Transverse colon (tissue), 4 donors: ENCODE data around the gene LSM10. TPM values are rescaled to one million over a fixed set of nuclear protein-coding genes. Genes with fewer than 3 reads are reported as not detected.

ENCODE experiments used
- DNase-seq: peaks from one replicate; pipeline ENCODE4 v3.0.0-alpha.2; 2019
- H3K27ac ChIP-seq, 4 donors: fragments of 200-600 bp; sonication (generic); 2 replicates each; pipeline ENCODE4 v1.5.1; 2016 to 2018; ENCODE audit warnings: inconsistent platforms in 4 of 4
- H3K27me3 ChIP-seq: fragments of 200-600 bp; sonication (generic); 2 replicates; pipeline ENCODE4 v1.5.1; 2017; ENCODE audit warnings: inconsistent platforms
- H3K36me3 ChIP-seq, 4 donors: fragments of 200-600 bp; sonication (generic); 2 replicates each; pipeline ENCODE4 v1.5.1; 2017 to 2019; ENCODE audit warnings: inconsistent platforms in 4 of 4
- H3K4me1 ChIP-seq, 4 donors: fragments of 200-600 bp; sonication (generic); 2 replicates each; pipeline ENCODE4 v1.5.1; 2017 to 2020; ENCODE audit warnings: inconsistent platforms in 4 of 4
- H3K4me3 ChIP-seq, 4 donors: fragments of 200-600 bp; sonication (generic); 1 replicate in 1 of 4; 2 replicates in 3 of 4; pipeline versions ENCODE4 v1.5.1 to v1.6.1; 2017 to 2019; ENCODE audit warnings: inconsistent platforms in 4 of 4
- H3K9me3 ChIP-seq, 2 donors: fragments of 200-600 bp; sonication (generic); 2 replicates each; pipeline ENCODE4 v1.5.1; 2017 to 2019; ENCODE audit warnings: inconsistent platforms in 2 of 2
- EP300 ChIP-seq: sonication (generic); formaldehyde crosslinking; IDR thresholded peaks from one replicate; pipeline ENCODE4 v1.6.1; 2017; ENCODE audit warnings: antibody characterized with exemption, low read depth
- POLR2A ChIP-seq: fragments of 450-650 bp; IDR thresholded peaks from one replicate; pipeline ENCODE4 v1.6.1; 2016; ENCODE audit warnings: antibody characterized with exemption, mild to moderate bottlenecking, moderate library complexity
- POLR2AphosphoS5 ChIP-seq, 3 donors: sonication (generic); formaldehyde crosslinking; IDR thresholded peaks; one replicate each; pipeline ENCODE4 v1.6.1; 2016; ENCODE audit warnings: antibody characterized with exemption in 3 of 3
- WGBS, 2 donors: methylation state at CpG; one replicate each; pipeline ENCODE4 v1.1.5; 2018; ENCODE audit warnings: low coverage in 1 of 2; 5-methylcytosine and 5-hydroxymethylcytosine counted together
- in situ Hi-C, 4 donors: fragments of 200-750 bp; cut with MboI; loops; one replicate each; pipeline versions ENCODE4 v1.15.0 to v1.15.1; 2017; ENCODE audit warnings: low sequenced_read_pairs in 3 of 4, low pct_ligation_motif_present in 1 of 4, low pct_unique_long_range_greater_than_20kb in 1 of 4
- intact Hi-C: fragments of 100-400 bp; cut with DNase I; formaldehyde crosslinking; loops from one replicate; pipeline ENCODE4 v1.15.1; 2023; ENCODE audit warnings: low total_unique reads
- total RNA-seq, 4 donors: library from RNA; depleted of rRNA; stranded (reverse); fragments of >200 nt; gene quantifications; one replicate each; pipeline ENCODE4 v1.1.0, GENCODE V29; 2016
- TF ChIP-seq, protein P1 (sequence below), 5 experiments: fragments of 200-600 bp in 3 of 5; fragments of 450-650 bp in 2 of 5; sonication (generic) in 3 of 5; IDR thresholded peaks; 1 replicate in 2 of 5; 2 replicates in 3 of 5; pipeline ENCODE4 v1.5.1; 2016 to 2017; ENCODE audit warnings: antibody characterized with exemption in 5 of 5, inconsistent platforms in 3 of 5, mild to moderate bottlenecking in 2 of 5, moderate library complexity in 1 of 5

The LSM10 gene
- total RNA-seq, 4 donors from 2014 or later: 25.4 to 59.8 (median 32.9) TPM; not detected in 1

DNA sequence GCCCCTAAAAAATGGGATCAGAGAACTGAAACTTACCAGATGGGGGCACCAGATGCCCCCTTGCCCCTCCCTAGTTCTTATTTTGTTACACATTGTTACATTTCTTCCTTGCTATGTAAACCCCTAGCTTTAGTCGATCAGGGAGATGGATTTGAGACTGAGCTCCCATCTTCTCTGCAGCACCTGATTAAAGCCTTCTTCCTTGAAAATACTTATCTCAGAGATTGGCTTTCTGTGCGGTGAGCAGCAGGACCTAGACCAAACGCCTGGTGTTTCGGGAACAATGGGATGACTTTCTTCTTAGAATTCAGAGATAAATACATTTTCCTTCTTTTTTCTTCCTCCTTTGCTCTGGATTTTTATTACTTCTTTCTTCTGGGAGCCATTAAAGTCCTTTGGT lies 16.7 kb upstream of the LSM10 start:
- DNase-seq: no peak
- no peak overlapping the region for H3K4me3 ChIP-seq
- intact Hi-C loops: no loop called here
- H3K27ac ChIP-seq: no peak overlapping the region
- 84% methylated on average over 4 of the region's 4 CpGs; no CpG with 5 or more reads in 1 of the 2 donors for WGBS, 2 donors
- H3K27me3 ChIP-seq: no peaks in the 10 kb centered on the region
- in situ Hi-C loops: loop anchor here in 2 of 4 donors (25.0 kb wide), 2 partner anchors 227 to 302 kb away; no protein-coding TSS in a partner anchor
- no peaks in the 10 kb centered on the region for H3K9me3 ChIP-seq
- peaks cover 0 to 5% (median 0%) of the 10 kb centered on the region in 4 donors for H3K4me1 ChIP-seq
- H3K36me3 ChIP-seq: no peaks in the 10 kb centered on the region
- TF ChIP-seq EP300 (no peak), POLR2AphosphoS5 (IDR thresholded peaks at IDR 0.05) (no peak), POLR2A (no peak)
- TF ChIP-seq, protein P1, sequence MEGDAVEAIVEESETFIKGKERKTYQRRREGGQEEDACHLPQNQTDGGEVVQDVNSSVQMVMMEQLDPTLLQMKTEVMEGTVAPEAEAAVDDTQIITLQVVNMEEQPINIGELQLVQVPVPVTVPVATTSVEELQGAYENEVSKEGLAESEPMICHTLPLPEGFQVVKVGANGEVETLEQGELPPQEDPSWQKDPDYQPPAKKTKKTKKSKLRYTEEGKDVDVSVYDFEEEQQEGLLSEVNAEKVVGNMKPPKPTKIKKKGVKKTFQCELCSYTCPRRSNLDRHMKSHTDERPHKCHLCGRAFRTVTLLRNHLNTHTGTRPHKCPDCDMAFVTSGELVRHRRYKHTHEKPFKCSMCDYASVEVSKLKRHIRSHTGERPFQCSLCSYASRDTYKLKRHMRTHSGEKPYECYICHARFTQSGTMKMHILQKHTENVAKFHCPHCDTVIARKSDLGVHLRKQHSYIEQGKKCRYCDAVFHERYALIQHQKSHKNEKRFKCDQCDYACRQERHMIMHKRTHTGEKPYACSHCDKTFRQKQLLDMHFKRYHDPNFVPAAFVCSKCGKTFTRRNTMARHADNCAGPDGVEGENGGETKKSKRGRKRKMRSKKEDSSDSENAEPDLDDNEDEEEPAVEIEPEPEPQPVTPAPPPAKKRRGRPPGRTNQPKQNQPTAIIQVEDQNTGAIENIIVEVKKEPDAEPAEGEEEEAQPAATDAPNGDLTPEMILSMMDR (IDR thresholded peaks at IDR 0.05): no peak

DNA sequence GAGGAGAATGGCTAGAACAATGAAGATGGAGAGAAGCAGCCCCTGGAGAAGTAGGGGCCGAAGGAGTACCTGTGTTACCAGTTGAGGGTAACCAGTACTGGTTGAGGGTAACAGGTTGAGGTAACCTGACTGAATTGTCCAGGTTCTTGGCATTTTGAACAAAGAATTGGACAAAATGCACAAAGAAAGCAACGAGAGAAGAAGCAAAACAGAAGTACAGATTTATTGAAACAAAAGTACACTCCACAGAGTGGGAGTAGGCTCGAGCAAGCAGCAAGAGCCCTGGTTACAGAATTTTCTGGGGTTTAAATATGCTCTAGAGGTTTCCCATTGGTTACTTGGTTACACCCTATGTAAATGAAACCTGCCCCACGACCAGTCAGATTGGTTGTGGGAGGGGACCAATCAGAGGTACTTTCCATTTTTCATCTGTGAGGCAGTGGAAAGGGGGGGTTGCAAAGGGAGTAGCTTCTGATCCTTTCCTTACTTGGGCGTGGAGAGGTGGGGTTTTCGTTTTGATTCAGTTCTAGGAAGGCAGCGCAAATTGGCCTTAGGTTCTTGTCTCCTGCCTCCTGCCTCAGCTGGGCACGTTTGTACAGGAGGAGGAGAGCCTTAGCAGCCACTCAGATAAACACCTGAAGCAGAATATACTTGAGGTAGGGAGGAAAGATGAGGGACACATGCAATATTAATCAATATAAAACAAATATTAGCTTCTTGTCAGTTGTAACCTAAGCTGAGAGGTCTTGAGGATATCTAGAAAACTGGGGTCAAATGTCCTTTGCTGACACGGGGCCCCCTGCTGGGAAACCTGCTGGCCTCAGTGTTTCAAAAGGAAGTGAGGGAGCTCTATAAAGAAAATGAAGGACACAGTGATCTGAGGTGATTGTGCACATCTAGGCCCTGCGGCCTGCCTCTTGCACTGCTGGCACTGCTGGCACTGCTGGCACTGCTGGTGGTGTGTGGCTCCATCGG lies 14.3 kb upstream of the LSM10 start:
- in situ Hi-C loops: loop anchor here in 2 of 4 donors (25.0 kb wide), 2 partner anchors 225 to 300 kb away; no protein-coding TSS in a partner anchor
- intact Hi-C loops: no loop called here
- H3K36me3 ChIP-seq: no peaks in the 10 kb centered on the region
- no peak overlapping the region for H3K4me3 ChIP-seq
- 27 to 64% methylated on average over 5 to 11 of the region's 11 CpGs for WGBS, 2 donors
- H3K27me3 ChIP-seq: no peaks in the 10 kb centered on the region
- no peak for TF ChIP-seq EP300
- TF ChIP-seq, protein P1 (IDR thresholded peaks at IDR 0.05): no peak
- TF ChIP-seq POLR2AphosphoS5 (IDR thresholded peaks at IDR 0.05): no peak
- no peak for TF ChIP-seq POLR2A
- peaks cover 0 to 5% (median 0%) of the 10 kb centered on the region in 4 donors for H3K4me1 ChIP-seq
- no peaks in the 10 kb centered on the region for H3K9me3 ChIP-seq
- DNase-seq: no peak
- no peak overlapping the region for H3K27ac ChIP-seq

DNA sequence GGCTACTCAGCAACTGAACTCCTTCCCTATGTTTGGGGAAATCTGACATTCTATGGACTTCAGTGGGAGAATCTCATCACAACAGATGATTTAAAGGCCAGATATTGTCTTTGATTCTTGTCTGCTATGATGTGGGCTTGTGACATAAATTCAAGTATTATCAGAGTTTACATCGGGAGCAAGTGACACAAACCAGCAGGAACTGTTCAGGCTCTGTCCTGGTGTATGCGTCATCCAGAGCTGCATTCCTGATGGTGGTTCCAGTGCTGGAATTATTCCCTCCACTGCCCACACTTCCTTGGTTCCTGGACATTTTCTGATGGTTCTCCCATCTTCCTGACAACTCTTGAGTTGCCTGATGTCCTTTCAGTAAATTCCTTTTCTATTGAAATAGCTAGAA lies 10.8 kb upstream of the LSM10 start:
- intact Hi-C loops: no loop called here
- Histone ChIP-seq H3K4me3 (no peak overlapping the region), H3K27me3 (no peaks in the 10 kb centered on the region), H3K4me1 (no peaks in the 10 kb centered on the region), H3K36me3 (no peaks in the 10 kb centered on the region), H3K27ac (no peak overlapping the region), H3K9me3 (no peaks in the 10 kb centered on the region)
- TF ChIP-seq EP300 (no peak), POLR2A (no peak), POLR2AphosphoS5 (IDR thresholded peaks at IDR 0.05) (no peak)
- TF ChIP-seq, protein P1 (IDR thresholded peaks at IDR 0.05): no peak
- WGBS, 2 donors: 70 to 100% methylated on average over 1 to 2 of the region's 2 CpGs
- in situ Hi-C loops: loop anchor here in 2 of 4 donors (25.0 kb wide), 2 partner anchors 221 to 296 kb away; no protein-coding TSS in a partner anchor
- DNase-seq: no peak

DNA sequence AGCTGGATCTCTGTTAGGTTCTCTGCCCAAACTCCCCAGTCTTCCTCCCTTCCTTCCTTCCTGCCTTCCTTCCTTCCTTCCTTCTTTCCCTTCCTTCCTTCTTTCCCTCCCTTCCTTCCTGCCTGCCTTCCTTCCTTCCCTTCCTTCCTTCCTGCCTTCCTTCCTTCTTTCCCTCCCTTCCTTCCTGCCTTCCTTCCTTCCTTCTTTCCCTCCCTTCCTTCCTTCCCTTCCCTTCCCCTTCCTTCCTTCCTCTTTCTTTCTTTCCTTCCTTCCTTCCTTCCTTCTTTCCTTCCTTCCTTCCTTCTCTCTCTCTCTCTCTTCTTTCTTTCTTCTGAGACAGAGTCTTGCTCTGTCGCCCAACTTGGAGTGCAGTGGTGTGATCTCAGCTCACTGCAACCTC lies 8.7 kb upstream of the LSM10 start:
- no peaks in the 10 kb centered on the region for H3K9me3 ChIP-seq

More for the DNA sequence above, 8.7 kb upstream of the LSM10 start:
- TF ChIP-seq POLR2AphosphoS5 (IDR thresholded peaks at IDR 0.05) (no peak), EP300 (no peak), POLR2A (no peak)
- TF ChIP-seq, protein P1 (IDR thresholded peaks at IDR 0.05): no peak
- Histone ChIP-seq H3K27me3 (no peaks in the 10 kb centered on the region), H3K36me3 (no peaks in the 10 kb centered on the region), H3K27ac (no peak overlapping the region), H3K4me1 (no peaks in the 10 kb centered on the region), H3K4me3 (no peak overlapping the region)
- intact Hi-C loops: no loop called here
- WGBS, 2 donors: 91 to 100% methylated on average over 1 of the region's 1 CpG
- in situ Hi-C loops: loop anchor here in 2 of 4 donors (25.0 kb wide), 2 partner anchors 219 to 294 kb away; no protein-coding TSS in a partner anchor
- no peak for DNase-seq
